ENCODE data around the gene BCL2L2.
A peak's percentile ranks its signal among the peaks of the same experiment; 100 is the strongest.
"Not testable (repeated sequence)": the region's sequence is repeated elsewhere in the genome, so short reads cannot be mapped to it uniquely, and the experiment has no call there.

BCL2L2 gene

GRCh38 chr14:23324993-23325392, 18.4 kb downstream of the BCL2L2 start:
- no peak for DNase-seq

GRCh38 chr14:23325746-23326145, 19.1 kb downstream of the BCL2L2 start:
- DNase-seq, result not testable (repeated sequence)

- no peak for DNase-seq
Measured at GRCh38 chr14:23326491-23327332, 20.1 kb downstream of the BCL2L2 start.

GRCh38 chr14:23327947-23328744, 21.5 kb downstream of the BCL2L2 start:
- DNase-seq, result peak; percentile 57 to 64

- DNase-seq, result no peak
Measured at GRCh38 chr14:23335623-23336022, 29.0 kb downstream of the BCL2L2 start.

GRCh38 chr14:23339506-23340268, 33.1 kb downstream of the BCL2L2 start:
- DNase-seq, result no peak

- DNase-seq, result no peak
Measured at GRCh38 chr14:23344481-23344880, 37.8 kb downstream of the BCL2L2 start.

- no peak for DNase-seq
Measured at GRCh38 chr14:23345987-23346692, 39.5 kb downstream of the BCL2L2 start.

GRCh38 chr14:23346693-23347405, 40.2 kb downstream of the BCL2L2 start:
- DNase-seq, result no peak

GRCh38 chr14:23347406-23348296, 41.0 kb downstream of the BCL2L2 start:
- DNase-seq, result no peak

GRCh38 chr14:23348297-23348655, 41.6 kb downstream of the BCL2L2 start:
- no peak for DNase-seq

- no peak for DNase-seq
Measured at GRCh38 chr14:23349156-23349845, 42.7 kb downstream of the BCL2L2 start.

GRCh38 chr14:23351681-23352505, 45.3 kb downstream of the BCL2L2 start:
- DNase-seq, result no peak

GRCh38 chr14:23352506-23353432, 46.1 kb downstream of the BCL2L2 start, which contains the start of gene SLC22A17:
Gene SLC22A17 (minus strand): TSS chr14:23352887.
- DNase-seq, result peak; percentile 35 to 43

GRCh38 chr14:23353433-23353780, 46.8 kb downstream of the BCL2L2 start:
- DNase-seq, result no peak

GRCh38 chr14:23354990-23355389, 48.4 kb downstream of the BCL2L2 start:
- no peak for DNase-seq

- DNase-seq, result no peak
Measured at GRCh38 chr14:23355871-23356435, 49.3 kb downstream of the BCL2L2 start.

GRCh38 chr14:23356662-23357061, 50.0 kb downstream of the BCL2L2 start:
- no peak for DNase-seq

Data from stimulated activated CD4-positive, alpha-beta T cell treated with anti-CD3 and anti-CD28 coated beads, Interleukin-2, amount 100 ng/mL, for 48 hours (primary cell).